Posterior vena cava (tissue), 2 donors: ENCODE data around the gene POLR1D. TPM values are rescaled to one million over a fixed set of nuclear protein-coding genes. Genes with fewer than 3 reads are reported as not detected.

Experiments
- DNase-seq: peaks from one replicate; pipeline ENCODE4 v3.0.0-alpha.2; 2020; ENCODE audit warnings: low spot score
- intact Hi-C, 2 donors: fragments of 100-400 bp; cut with DNase I; formaldehyde crosslinking; loops; one replicate each; pipeline versions ENCODE4 v1.14.1 to v1.14.2; 2022 to 2023
- long read RNA-seq, 2 donors: library from polyadenylated mRNA; unstranded; transcript quantifications; one replicate each; pipeline ENCODE4 v2.0.0, GENCODE V29; 2020 to 2021
- total RNA-seq, 2 donors: library from RNA; stranded (reverse); fragmentation: NEBNext Ultra II Directional; extraction: Animal tissue kit (Norgen Biotek cat#: 25700); gene quantifications; one replicate each; pipeline ENCODE4 v1.2.1, GENCODE V29; 2021
- donor health status: DM: yes; HTN: yes; CAD: no.
- donor health status: DM: yes; HTN: yes; CAD: no.

Gene POLR1D, protein sequence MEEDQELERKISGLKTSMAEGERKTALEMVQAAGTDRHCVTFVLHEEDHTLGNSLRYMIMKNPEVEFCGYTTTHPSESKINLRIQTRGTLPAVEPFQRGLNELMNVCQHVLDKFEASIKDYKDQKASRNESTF
- total RNA-seq, result 10 to 100 TPM; 53.2 to 56.5 TPM
- long read RNA-seq, donor 1, transcript POLR1D-203 (3 exons, 2,036 nt), result major isoform, 8 of 11 reads
- long read RNA-seq, donor 1, partial matches to known transcripts, result 0 of 11 reads
- long read RNA-seq, donor 1, other reads (novel, unspliced or antisense), result 1 of 11 reads
- long read RNA-seq, donor 2, transcript POLR1D-201 (2 exons, 1,166 nt), result minor isoform, 10 of 42 reads
- long read RNA-seq, donor 2, transcript POLR1D-203 (3 exons, 2,036 nt), result major isoform, 30 of 42 reads
- long read RNA-seq, donor 2, partial matches to known transcripts, result 0 of 42 reads
- long read RNA-seq, donor 2, other reads (novel, unspliced or antisense), result 2 of 42 reads

DNA sequence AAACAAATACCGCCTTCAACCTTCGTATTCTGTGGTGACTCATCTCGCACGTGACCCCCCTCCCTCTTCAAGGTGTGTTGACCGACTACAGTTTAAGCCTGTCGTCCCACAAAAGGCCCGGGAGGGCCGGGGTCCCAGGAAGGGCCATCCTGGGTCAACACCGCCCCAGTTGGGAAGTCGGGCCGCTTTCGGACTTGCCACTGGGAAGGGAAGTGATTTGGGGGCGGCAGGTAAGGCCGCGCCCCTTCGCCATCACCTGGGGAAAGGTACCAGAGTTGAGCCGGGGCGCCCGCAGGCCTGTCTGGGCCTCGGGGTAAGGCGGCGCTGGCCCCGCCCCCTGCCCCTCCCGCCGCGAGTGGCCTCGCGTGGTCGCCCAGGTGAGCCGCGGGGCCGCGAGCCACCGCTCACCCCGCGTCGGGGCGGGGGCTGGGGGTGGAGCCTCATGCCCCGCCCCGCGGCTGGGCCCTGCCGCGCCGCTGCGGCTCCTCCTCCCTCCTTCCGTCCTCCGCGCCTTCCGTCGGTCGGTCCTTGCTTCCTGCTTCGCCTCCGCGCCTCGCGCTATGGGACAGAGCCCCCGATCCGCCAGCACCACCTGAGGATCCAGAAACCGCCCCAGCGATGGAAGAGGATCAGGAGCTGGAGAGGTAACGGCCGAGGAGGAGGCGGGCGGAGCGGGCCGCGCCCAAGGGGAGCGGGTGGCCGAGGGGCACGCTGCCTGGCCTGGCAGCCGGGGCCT is at the start of gene POLR1D:
Gene POLR1D, plus strand, starts transcription at position 527 of the 736 bp plus-strand sequence. Its CDS starts 92 bp downstream, at position 619.
- DNase-seq, result peak; percentile 94
- intact Hi-C loops, result no loop called here

DNA sequence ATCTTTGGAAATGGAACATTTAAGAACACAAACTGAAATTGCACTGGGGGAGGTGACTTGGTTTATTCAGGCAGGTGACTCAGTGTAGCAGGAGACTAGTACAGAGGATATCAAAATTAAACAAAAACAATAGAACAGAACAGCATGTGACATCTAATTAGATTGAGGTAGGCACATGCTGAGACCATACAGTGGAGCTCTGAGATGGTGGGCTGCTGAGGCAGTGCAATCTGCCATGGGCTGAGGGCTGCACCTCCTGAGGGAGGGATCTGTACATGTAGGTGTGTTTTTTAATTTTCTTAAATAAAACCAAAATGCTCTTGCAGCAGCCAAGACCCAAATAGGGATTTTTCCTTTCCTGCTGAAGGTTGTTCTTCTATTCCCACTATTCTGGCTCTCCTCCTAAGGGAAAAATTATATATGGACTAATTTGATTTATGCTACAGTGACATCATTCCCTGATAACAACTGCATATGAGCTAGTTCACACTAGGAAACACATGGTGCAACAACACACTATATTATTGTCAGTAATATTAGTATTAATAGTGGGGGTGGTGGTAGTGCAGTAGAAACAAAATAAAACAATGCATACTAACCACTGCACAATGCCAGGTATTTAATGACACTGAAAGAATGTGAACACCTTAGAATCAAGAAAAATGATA is 49.3 kb upstream of the POLR1D start:
- DNase-seq, result no peak
- intact Hi-C loops, result no loop called here

DNA sequence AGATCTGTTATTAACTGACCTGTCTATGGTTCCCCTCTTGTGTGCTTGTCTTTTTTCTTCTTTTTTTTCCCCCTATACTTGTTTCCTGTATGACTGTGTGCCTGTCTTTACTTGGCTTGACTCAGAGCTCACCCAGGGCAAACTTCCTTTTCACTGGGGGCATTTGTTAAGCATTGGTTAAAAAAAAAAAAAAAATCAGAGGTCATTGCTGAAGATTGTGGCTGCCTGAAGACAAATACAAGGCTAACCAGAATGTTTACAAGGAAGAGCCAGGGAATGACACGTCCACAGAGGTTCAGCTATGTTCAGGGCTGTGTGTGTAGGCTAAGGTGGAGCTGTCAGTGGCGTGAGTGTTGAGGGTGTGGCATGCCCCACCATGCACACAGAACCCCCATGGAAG is 48.4 kb upstream of the POLR1D start:
- DNase-seq, result no peak
- intact Hi-C loops, result no loop called here

DNA sequence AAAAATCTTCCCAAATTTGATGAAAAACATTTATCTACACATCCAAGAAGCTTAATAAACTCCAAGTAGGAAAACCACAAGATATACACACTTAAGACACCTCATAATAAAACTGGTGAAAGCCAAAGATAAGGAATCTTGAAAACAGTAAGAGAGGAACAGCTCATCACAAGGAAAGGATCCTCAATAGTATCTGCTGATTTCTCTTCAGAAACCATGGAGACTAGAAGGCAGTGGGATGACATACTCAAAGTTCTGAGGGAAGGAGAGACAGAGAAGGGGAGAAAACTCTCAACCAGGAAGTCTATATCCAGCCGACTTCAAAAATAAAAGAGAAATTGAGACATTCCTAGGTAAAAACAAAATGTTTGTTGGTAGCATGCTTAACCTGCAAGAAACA is 47.0 kb upstream of the POLR1D start:
- DNase-seq, result no peak
- intact Hi-C loops, result no loop called here

DNA sequence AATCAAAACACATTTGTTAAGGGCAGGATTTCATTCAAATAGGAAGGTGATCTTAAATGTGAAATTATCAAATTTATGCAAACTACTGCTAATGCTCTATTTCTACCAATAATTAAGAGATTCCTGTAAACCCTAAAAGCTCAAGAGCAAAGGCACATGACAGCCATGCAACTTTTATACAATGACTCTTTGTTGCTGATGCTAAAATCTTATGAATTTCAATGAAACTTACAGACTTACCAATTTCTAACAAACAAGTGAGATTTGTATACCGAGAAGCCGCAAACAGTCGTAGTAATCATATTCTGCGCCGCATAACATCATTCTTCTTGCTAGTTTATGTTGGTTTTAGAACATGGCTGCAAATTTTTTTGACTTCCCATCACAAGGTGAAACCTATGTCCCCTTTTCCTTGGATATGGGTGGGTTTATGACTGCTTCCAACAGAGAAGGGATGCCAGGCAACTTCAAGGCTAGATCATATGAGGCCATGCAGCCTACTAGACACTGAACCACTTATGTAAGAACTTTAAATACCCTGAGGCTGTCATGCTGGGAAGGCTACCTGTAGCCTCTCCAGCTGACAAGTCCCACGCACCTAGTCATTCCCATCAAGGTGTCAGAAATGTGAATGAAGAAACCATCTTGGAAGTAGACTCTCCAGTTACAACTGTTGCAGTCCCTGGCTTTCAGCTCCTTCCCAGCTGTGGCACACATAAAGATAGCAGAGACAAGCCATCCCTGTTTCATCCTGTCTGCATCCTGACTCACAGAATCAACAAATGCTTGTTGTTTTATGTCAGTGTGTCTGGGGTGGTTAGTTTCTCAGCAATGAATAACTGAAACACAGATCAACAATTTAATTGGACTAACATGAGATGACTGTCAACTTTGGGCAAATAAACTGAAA is 43.3 kb upstream of the POLR1D start:
- DNase-seq, result no peak
- intact Hi-C loops, result no loop called here

DNA sequence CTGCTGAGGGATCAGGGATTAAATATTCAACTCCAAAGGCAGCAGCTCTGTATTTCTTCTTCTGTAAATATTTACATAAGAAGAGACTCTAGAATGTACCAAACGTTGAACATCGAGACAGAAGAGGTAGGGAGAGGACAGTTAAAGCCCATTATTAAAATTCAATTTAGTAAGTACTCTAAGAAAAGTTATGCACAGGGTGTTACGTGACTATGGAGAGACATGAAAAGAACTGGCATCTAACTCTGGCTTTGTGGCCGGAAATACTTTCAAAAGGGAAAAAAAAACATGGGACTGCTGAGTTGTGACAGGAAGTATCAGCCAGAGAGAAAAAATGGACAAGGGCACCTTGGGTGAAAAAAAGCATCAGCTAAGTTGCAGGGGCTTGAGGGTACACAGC is 38.0 kb upstream of the POLR1D start:
- DNase-seq, result no peak
- intact Hi-C loops, result no loop called here

DNA sequence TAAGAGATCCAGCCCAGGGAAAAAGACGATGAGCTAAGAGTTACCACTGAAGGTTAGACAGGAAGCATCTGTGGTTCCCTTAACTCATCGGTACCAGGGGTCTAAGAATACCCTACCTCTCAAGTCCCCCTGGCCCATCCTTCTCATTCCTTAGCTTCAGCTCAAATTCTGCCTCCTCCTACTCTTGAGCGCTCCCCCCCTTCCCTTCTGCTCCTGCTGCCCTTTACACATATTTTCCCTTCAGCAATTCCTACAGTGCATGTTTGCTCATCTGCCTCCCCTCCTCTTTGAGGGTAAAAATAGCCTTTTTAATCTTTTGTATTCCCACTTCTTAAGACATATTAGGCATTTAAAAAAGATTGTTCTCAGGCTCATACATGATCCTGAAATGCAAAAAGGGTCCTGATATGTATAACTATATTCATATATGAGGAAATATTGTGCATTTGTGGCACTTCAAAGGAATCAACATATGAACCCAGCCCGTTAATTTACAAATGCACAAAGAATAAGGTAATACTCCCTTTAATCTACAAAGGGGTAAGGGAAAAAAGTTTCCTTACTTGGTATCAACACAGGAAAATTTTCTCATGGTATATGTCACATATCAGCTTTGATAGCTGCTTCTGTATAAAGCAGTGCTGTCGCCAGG is 34.5 kb upstream of the POLR1D start:
- intact Hi-C loops, result no loop called here
- DNase-seq, result no peak

DNA sequence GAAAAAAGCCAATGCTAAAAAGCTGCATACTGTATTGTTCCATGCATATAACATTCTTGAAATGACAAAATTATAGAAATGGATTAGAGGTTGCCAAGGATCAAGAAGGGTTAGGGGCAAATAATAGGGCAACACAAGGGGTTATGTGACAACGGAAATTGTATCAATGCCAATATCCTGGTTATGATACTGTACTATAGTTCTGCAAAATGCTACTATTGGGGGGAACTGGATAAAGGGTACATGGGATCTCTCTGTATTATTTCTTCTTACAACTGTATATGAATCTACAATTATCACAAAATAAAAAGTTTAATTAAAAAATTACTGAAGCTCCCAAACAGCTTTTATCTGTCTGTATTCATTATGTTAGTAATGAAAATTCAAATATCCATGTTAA is 33.3 kb upstream of the POLR1D start:
- intact Hi-C loops, result no loop called here

DNA sequence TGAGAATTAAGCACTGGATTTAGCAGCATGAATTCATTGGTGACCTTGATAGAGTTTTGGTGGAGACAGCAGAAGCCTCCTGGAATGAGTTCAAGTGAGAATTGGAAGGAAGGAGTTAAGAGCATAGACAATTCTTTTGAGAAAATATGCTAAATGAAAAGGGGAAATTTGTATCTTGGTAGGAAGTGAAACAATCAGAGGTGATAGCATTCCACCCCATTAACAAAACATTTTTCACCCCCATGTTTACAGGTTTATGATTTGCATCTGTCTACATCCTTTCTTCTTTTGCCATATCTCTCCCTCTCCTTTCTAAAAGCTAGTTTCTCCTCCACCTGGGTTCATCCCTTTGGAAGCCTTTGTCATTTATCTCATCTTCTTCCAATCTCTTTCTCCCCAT is 28.8 kb upstream of the POLR1D start:
- DNase-seq, result no peak
- intact Hi-C loops, result no loop called here

More for the DNA sequence above, 33.3 kb upstream of the POLR1D start:
- DNase-seq, result no peak

DNA sequence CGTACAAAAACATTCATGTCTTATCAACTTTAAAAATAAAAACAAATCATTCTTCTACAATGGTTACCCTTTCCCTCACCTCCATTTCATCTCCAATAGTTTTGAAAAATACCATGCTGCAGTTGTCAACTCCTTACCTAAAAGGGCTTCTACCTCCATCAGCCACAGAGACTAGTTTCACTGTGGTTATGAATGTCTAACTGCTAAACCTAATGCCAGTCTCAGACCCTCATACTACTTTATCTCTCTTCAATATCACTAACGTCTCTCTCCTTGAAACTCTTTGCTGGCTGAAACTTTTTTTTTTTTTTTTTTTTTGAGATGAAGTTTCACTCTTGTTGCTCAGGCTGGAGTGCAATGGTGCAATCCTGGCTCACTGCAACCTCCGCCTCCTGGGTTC is 28.4 kb upstream of the POLR1D start:
- intact Hi-C loops, result no loop called here
- no peak for DNase-seq

DNA sequence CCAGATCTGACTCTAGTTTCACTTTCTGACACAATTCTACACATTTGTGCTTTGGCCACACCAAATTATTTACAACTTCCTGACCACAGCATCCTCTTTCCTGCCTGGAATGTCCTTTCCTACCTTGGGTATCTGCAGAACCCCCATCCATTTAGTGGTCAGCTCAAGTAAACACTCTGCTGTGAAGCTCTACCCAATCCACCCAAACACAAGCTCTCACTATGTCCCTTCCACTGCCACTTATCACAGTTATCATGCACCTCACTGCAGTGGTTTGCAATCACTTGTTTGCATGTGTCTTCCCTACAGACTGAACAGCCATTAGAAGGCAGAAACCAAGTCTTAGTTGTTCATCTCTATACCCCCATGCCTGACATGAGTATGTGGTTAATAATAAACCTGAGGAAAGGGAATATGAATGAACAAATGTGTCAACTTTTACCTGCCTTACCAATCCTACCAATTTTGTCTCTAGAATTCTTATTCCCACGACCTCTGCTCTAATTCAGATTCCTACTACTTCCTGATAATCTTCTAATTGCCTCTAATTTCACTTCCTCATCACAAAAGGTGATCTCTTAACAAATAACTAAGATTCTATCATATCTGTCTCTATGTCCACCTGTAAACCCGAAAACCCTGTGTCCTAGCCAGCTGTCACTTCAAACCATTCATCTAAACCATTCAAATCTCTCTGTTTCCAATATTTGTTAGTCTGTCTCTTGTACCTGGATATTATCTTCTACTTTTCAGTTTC is 26.5 kb upstream of the POLR1D start:
- intact Hi-C loops, result no loop called here
- no peak for DNase-seq

DNA sequence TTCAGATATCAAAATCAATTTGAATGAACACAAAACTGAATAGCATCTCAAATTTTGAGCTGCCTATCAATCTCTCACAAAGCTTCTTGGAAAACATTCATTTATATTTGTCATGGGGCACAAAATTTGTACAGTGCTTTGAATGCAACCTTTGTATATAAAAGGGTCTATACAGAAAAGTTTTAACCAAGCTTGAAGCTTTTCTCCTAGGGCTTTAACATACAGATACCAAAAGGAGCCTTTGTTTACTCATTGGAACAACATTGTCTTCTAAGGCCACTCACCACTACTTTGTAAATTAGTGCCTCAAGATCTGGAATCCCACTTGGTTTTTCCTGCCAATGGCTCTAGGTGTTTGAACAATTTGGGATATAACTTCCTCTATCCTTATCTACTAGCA is 22.6 kb upstream of the POLR1D start:
- no peak for DNase-seq
- intact Hi-C loops, result no loop called here

DNA sequence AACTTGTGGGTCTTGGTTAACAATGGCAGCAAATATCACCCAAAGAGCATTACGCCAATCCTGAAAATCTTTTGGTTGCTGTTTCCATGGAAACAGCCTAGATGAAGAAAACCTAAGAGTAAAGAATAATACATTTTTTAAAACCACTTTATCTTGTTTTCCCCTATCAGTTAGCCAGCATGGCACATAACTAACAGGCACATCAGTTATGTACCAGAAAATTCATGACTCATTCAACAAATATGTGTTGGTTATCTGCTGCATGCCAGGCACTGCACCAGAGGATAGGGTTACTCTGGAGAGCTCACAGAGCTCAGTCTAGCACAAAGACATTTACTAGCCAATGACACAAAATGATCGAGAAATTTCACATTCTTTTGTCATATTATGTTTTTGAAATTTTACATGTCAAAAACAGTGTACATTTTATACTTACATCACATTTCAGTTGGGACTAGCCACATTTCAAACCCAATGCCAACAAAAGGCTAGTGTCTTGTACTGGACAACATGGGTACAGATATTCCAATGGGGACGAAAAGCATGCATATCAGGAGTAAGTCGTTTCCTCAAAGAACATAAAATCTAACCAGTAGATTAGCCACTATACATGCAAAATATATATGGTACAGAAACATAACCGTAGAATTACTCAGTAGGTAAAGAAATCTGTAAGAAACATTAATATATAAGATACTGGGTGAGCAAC is 21.7 kb upstream of the POLR1D start:
- DNase-seq, result no peak
- intact Hi-C loops, result no loop called here

DNA sequence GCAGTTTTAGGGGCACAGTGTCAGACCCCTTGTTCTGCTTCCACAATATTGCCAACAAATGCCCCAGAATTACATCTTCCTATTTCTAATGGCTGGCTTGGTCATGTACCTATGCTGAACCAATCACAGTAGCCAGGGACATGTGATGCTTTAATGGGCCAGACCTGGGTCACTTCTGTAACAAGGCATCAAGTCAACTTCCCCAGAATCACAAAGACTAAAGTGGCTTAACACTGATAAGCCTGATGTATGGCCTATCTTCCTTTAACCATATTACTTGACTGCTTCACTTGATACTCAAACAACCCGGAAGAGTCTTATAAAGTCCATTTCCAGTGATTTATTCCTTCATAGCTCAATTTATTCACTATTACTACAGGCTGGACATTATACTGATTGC is 21.0 kb upstream of the POLR1D start:
- no peak for DNase-seq
- intact Hi-C loops, result no loop called here

DNA sequence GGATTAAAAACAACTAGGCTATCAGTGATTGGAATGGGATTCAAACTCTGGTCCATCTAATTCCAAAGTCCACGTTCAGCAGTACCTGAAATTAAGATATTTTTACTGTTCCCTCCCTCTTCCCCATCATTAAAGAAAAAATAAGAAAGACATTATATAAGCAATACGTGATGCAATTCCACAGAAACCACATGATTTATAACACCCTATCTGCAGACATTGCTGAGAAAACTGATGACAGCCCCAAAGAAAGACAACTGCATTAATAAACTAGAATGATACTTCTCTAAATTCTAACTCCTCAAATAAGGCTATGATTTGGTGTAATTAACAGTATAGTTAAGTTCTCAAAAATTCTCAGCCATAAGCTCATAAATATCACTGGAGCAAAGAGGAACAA is 20.5 kb upstream of the POLR1D start:
- intact Hi-C loops, result no loop called here
- DNase-seq, result no peak

DNA sequence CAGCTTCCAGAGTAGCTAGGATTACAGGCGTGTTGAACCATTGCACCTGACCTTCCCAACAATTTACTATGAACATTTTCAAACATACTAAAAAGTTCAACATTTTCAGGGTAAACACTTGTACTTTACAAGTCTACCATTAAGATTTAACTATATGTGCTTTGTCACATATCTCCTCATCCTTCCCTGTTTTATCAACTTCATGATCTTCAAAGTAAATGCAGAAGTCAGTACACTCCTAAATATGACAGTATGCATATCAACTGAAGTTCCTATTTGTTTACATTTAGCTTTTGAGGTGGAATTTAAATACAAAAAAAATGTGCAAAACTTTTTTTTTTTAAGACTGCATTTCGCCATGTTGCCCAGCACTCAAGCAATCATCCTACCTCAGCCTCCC is 19.9 kb upstream of the POLR1D start:
- intact Hi-C loops, result no loop called here
- no peak for DNase-seq

DNA sequence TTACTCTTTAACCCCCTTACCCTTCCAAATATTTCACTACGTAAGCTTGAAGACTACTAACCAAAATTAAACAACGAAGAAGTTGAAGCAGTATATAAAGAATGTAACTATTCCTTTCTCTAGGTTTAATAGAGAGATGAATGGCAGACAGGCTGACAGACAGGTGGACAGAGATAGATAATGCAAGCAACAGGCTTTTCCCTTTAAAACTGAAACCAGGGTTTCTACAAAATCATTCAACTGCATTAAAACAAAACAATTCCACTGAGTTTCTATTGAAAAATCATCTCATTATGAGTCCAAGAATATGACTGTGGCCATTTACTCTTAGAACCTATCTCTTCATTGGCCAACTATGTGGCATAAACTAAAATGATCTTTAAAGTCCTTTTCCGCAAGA is 16.6 kb upstream of the POLR1D start:
- no peak for DNase-seq
- intact Hi-C loops, result no loop called here
